ENCODE data around the gene RBM33.

GRCh38 chr7:155741805-155742204 is 97.3 kb downstream of the RBM33 start:
- no peak for TF ChIP-seq BHLHE40 (IDR thresholded peaks at IDR 0.05; ENCODE audit: low read depth, low read length)
- TF ChIP-seq POLR2A (IDR thresholded peaks at IDR 0.05; ENCODE audit: low read length), result no peak
- TF ChIP-seq RAD21 (conservative IDR thresholded peaks at IDR 0.05 in 1 of 2, IDR thresholded peaks at IDR 0.05 in 1 of 2), result no peak
- no peak for TF ChIP-seq CTCF (IDR thresholded peaks at IDR 0.05)
- TF ChIP-seq CHD4 (IDR thresholded peaks at IDR 0.05; ENCODE audit: borderline replicate concordance), result no peak
- TF ChIP-seq HDAC2 (IDR thresholded peaks at IDR 0.05), result no peak
- no peak for TF ChIP-seq KDM5A (IDR thresholded peaks at IDR 0.05)
- no peak for TF ChIP-seq SREBF2 (IDR thresholded peaks at IDR 0.05)
- TF ChIP-seq, protein P1, sequence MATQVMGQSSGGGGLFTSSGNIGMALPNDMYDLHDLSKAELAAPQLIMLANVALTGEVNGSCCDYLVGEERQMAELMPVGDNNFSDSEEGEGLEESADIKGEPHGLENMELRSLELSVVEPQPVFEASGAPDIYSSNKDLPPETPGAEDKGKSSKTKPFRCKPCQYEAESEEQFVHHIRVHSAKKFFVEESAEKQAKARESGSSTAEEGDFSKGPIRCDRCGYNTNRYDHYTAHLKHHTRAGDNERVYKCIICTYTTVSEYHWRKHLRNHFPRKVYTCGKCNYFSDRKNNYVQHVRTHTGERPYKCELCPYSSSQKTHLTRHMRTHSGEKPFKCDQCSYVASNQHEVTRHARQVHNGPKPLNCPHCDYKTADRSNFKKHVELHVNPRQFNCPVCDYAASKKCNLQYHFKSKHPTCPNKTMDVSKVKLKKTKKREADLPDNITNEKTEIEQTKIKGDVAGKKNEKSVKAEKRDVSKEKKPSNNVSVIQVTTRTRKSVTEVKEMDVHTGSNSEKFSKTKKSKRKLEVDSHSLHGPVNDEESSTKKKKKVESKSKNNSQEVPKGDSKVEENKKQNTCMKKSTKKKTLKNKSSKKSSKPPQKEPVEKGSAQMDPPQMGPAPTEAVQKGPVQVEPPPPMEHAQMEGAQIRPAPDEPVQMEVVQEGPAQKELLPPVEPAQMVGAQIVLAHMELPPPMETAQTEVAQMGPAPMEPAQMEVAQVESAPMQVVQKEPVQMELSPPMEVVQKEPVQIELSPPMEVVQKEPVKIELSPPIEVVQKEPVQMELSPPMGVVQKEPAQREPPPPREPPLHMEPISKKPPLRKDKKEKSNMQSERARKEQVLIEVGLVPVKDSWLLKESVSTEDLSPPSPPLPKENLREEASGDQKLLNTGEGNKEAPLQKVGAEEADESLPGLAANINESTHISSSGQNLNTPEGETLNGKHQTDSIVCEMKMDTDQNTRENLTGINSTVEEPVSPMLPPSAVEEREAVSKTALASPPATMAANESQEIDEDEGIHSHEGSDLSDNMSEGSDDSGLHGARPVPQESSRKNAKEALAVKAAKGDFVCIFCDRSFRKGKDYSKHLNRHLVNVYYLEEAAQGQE (IDR thresholded peaks at IDR 0.05), result no peak

All from A549 (cell line).